HepG2 (cell line): Measurements from ENCODE around the gene TPST2.

Source experiments
- DPF2 ChIP-seq: sonication (generic); formaldehyde crosslinking; IDR thresholded peaks from 2 replicates; pipeline ENCODE4 v1.4.0; 2020; ENCODE audit warnings: mild to moderate bottlenecking, low read depth, missing genetic modification reagents, borderline replicate concordance
- EZH2 ChIP-seq: conservative IDR thresholded peaks from 2 replicates; pipeline ENCODE4 v1.6.1; 2012; ENCODE audit warnings: mild to moderate bottlenecking, low read depth, low read length, moderate library complexity
- JUND ChIP-seq: sonication (generic); formaldehyde crosslinking; IDR thresholded peaks from 2 replicates; pipeline ENCODE4 v1.8.0; 2022; ENCODE audit warnings: mild to moderate bottlenecking, missing genetic modification reagents
- MEF2D ChIP-seq: sonication (generic); formaldehyde crosslinking; IDR thresholded peaks from 2 replicates; pipeline ENCODE4 v1.5.1; 2020; ENCODE audit warnings: mild to moderate bottlenecking, missing genetic modification reagents
- TAF1 ChIP-seq: sonication (generic); formaldehyde crosslinking; IDR thresholded peaks from 2 replicates; pipeline ENCODE4 v1.4.0; 2020; ENCODE audit warnings: missing genetic modification reagents
- ZFX ChIP-seq: sonication (generic); formaldehyde crosslinking; IDR thresholded peaks from 2 replicates; pipeline ENCODE4 v1.4.0; 2020; ENCODE audit warnings: mild to moderate bottlenecking, low read depth, missing genetic modification reagents, moderate library complexity
- ZXDC ChIP-seq: sonication (generic); formaldehyde crosslinking; IDR thresholded peaks from 2 replicates; pipeline ENCODE4 v1.5.0; 2020; ENCODE audit warnings: mild to moderate bottlenecking, missing genetic modification reagents
- TF ChIP-seq, protein P1 (sequence below): sonication (generic); formaldehyde crosslinking; IDR thresholded peaks from 2 replicates; pipeline ENCODE4 v1.8.1; 2023; ENCODE audit warnings: mild to moderate bottlenecking, inconsistent platforms, moderate library complexity, missing genetic modification reagents, borderline replicate concordance

- TF ChIP-seq DPF2 (CRISPR knock-in tag) (no peak), ZFX (CRISPR knock-in tag) (no peak), ZXDC (CRISPR knock-in tag) (no peak), MEF2D (no peak), TAF1 (CRISPR knock-in tag) (no peak), JUND (CRISPR knock-in tag) (no peak), EZH2 (no peak)
- TF ChIP-seq, protein P1, sequence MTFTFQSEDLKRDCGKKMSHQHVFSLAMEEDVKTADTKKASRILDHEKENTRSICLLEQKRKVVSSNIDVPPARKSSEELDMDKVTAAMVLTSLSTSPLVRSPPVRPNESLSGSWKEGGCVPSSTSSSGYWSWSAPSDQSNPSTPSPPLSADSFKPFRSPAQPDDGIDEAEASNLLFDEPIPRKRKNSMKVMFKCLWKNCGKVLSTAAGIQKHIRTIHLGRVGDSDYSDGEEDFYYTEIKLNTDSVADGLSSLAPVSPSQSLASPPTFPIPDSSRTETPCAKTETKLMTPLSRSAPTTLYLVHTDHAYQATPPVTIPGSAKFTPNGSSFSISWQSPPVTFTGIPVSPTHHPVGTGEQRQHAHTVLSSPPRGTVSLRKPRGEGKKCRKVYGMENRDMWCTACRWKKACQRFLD (CRISPR knock-in tag) = no peak
These were observed 109.4 kb downstream of the TPST2 start for GRCh38 chr22:26480611-26480932.
